DLD1 (cell line): ENCODE measurements around the gene CPEB4.

Source experiments
- in situ Hi-C: cut with HindIII; loops from 2 replicates; pipeline ENCODE4 v1.10.0; 2017; ENCODE audit warnings: low sequenced_read_pairs

Gene CPEB4

GRCh38 chr5:173911623-173912022, 23.5 kb downstream of the CPEB4 start:
- in situ Hi-C loops, result no loop called here

GRCh38 chr5:173913686-173914321, 25.7 kb downstream of the CPEB4 start:
- in situ Hi-C loops, result no loop called here

DNA sequence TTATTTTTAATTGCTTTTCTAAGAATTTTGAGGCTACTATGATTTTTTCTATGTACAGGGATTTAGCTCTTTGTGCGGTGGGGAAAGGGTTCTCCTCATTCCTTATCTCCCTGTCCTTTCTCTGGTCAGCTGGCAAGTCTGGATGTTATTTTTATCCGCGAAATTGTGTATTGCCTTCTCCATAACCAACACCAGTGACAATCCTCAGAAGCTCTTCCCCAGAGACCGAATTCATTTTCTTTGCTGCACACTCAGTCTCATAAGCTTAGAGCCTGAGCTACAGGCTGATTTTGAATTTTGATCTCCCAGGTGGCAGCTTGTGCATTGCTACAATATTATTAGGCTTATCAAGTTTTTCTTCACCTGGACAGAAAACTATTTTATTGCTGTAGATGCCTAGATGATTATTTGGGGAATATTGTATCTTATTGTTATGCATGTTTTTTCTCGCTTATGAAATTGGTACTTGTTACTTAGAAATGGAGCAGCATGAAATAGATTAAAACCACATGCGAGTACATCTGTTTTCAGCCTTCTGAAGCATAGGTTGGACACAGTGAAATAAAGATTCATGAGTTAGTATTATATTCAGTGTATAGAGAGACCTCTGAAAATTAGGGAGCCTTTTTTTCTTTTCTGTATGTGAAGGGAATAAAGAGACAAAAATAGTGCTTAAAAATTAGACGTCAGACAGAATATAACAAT, 27.3 kb downstream of the CPEB4 start:
- in situ Hi-C loops, result no loop called here

DNA sequence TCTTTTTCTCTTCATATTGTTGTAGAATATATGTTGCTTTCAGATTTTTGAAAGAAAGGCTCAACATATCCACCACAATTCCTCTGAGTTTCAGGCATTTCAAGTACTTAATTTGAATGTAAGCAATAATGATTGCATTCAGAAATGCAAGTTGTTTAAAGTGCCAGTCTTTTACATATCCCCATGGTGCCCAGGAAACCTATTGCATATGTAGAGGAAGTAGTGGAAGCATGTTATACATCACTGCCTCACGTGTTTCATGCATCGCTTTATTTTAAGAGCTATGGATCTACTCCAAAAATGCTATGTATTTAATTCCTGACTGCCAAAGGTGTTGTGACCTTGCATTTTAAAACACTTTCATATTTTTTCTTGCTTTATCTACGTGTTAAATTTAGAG, 28.1 kb downstream of the CPEB4 start:
- in situ Hi-C loops, result no loop called here

GRCh38 chr5:173917788-173918786, 29.9 kb downstream of the CPEB4 start:
- in situ Hi-C loops, result no loop called here

DNA sequence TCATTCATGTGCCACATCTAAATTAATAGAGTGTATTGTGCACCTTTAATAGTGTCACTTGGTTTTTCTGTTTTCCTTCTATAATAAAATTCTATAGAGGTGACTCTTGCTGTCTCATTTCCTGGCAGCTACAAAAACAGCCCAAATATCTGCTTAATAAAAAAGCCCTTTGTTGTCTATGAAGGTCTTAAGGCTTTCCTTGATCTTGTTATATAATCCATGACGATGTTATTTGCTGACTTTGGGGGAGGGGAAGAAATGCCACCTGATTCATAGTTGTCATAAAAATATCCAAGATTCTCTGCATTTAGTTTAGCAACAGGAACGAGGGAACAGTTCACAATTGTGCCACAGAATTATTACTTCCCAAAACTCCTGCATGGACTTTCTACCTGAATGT, 31.3 kb downstream of the CPEB4 start:
- in situ Hi-C loops, result no loop called here

GRCh38 chr5:173920024-173920753, 32.0 kb downstream of the CPEB4 start:
- in situ Hi-C loops, result no loop called here

GRCh38 chr5:173920866-173921555, 32.9 kb downstream of the CPEB4 start:
- in situ Hi-C loops, result no loop called here

DNA sequence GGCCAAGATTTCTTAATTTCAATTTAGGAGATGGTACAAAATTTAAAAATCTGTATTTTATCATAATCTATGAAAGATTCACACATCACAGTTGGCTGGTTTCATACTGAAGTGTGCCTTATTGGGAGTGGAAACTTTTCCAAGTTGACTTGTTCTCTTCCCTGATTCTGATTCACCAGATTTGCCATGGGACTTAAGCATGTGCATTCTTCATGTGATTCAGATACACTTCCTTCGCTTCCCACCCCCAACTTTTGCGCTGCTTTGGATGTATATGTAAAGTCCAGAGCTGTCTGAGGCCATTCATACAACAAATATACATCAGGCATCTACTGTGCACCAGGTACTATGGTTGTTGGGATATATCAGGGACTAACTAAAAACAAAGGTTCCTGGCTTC, 34.4 kb downstream of the CPEB4 start:
- in situ Hi-C loops, result no loop called here

GRCh38 chr5:173923218-173924095, 35.3 kb downstream of the CPEB4 start:
- in situ Hi-C loops, result no loop called here

- in situ Hi-C loops, result no loop called here
Measured at GRCh38 chr5:173924899-173925298, 36.8 kb downstream of the CPEB4 start.

GRCh38 chr5:173925449-173926071, 37.4 kb downstream of the CPEB4 start:
- in situ Hi-C loops, result no loop called here

DNA sequence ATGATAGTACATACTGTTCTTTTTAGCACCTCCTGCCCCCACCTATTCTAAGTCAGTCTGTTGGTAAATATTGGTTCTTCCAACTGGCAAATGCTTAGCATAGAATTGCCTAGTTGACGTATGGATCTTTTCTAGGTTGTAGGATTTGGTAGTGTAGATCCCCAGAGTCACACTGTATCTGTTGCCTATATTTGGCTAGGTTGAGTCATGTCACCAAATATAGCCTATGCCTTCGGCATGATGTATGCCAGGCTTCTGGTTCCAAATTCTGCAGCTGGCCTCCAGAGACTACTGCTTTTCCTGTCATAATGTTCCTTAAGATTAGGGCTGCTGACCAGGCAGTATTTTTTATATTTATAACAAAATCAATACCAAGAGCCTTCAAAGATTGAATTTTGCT, 38.2 kb downstream of the CPEB4 start:
- in situ Hi-C loops, result no loop called here

- in situ Hi-C loops, result no loop called here
Measured at GRCh38 chr5:173928871-173929574, 40.9 kb downstream of the CPEB4 start.

DNA sequence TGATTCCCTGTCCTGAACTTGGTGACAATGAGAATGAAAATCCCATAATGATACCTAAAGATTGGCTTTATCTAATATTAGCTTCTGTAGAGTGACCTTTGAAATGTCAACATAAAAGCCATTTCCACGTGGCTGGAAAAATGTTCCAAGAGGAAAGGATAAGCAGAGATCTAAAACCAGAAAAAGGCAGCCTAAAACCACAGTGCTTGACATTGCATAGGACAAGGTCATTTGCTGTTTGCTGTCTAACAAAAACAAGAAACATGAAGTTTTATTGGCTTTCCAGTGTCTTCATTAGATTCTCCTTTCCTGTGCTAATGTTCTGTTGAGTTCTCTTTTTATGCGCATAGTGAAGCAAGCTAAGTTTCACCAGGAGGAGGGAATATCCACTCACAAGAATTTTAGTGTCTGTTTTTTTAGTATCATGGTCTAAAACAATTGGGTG, 44.6 kb downstream of the CPEB4 start:
- in situ Hi-C loops, result no loop called here

GRCh38 chr5:173933901-173934300, 45.8 kb downstream of the CPEB4 start:
- in situ Hi-C loops, result no loop called here

DNA sequence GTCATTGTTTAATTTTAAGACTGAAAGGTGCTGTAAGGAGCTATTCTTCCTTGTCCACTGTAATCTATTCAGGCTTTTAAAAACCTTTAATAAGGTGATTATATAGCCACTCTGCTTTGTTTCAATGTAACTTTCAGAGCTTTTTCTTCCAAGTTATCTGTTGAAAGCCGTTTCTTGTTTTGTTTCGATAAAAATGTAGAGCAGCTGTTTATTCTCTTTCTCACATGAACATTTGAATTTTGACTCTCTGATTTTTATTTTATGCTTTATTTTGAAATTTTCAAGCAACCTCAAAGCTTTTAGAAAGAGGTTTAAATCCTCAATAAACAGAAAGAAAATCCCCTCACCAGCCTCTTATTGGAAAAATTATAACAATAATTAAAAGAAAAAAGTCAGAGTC, 47.2 kb downstream of the CPEB4 start:
- in situ Hi-C loops, result no loop called here

GRCh38 chr5:173940269-173940668, 52.1 kb downstream of the CPEB4 start:
- in situ Hi-C loops, result no loop called here
